ENCODE measurements around the gene BAZ2A.

DNA sequence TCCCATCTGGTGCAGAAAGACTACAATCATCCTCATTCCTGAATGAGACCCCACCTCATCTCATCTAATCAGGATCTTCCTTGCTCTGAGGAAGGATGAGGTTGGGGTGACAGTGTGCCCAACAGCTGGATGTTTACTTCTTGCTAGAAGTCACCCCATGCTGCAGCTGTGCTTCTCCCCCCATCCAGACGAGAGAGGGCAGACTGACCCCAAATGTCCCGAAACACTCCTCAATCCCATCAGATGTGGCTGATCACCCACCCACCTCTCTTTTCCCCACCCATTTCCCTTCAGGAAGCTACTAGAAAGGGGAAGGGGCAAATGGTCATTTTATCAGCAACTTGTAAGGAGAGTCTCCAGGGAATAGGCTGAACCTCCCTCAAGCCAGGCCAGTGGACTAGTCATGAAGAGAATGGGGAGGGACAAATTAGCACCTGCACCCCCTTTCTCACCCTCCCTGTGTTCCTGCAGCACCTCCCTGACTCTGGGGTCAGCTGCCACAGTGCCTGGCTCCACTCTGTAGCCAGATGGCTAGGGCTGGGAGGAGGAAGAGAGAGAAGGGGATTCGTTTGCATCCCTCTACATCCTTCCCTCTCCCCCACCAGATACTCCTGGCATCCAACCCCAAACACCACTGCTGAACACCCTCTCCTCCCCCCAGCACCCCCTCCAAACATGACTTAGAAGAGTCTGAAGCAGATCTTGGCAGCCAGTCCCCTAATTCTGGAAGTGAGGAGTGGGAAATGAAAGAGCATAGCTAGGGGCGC is 2.8 kb upstream of the BAZ2A start:
- TF ChIP-seq GATA2 (IDR thresholded peaks at IDR 0.05; ENCODE audit: low read depth, low read length) = no peak
- no peak for TF ChIP-seq GATA3 (IDR thresholded peaks at IDR 0.05; ENCODE audit: low read depth, low read length)

All from SH-SY5Y (cell line).